Activated effector memory CD4-positive, alpha-beta T cell treated with Interleukin-2 at 50 U/mL for 16 hours (primary cell): ENCODE measurements around the gene RBM42.
"Not testable (repeated sequence)": the region's sequence is repeated elsewhere in the genome, so short reads cannot be mapped to it uniquely, and the experiment has no call there.

Source experiments
- DNase-seq: peaks from one replicate; pipeline ENCODE4 v3.0.0-alpha.2; 2020

Gene RBM42, protein sequence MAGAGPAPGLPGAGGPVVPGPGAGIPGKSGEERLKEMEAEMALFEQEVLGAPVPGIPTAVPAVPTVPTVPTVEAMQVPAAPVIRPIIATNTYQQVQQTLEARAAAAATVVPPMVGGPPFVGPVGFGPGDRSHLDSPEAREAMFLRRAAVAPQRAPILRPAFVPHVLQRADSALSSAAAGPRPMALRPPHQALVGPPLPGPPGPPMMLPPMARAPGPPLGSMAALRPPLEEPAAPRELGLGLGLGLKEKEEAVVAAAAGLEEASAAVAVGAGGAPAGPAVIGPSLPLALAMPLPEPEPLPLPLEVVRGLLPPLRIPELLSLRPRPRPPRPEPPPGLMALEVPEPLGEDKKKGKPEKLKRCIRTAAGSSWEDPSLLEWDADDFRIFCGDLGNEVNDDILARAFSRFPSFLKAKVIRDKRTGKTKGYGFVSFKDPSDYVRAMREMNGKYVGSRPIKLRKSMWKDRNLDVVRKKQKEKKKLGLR

GRCh38 chr19:35628565-35629331 is at the start of gene RBM42:
RBM42 (plus strand) TSS chr19:35629036; CDS start chr19:35629154, 118 bp downstream.
- peak; percentile 93 for DNase-seq

DNA sequence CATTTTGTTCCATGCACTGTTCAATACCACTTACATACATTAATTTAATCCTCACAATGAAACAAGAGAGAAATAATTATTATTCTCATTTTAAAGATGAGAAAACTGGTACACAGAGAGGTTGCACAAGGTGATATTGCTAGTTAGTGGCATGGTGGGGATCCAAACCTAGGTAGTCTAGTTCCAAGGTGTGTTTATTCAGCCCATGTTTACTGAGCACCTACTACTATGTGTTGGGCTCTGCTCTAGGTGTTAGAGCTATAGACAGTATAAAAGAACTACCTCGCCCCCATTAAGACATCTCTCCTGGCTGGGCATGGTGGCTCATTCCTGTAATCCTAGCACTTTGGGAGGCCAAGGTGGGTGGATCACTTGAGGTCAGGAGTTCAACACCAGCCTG is 46.1 kb upstream of the RBM42 start:
- DNase-seq = no peak

DNA sequence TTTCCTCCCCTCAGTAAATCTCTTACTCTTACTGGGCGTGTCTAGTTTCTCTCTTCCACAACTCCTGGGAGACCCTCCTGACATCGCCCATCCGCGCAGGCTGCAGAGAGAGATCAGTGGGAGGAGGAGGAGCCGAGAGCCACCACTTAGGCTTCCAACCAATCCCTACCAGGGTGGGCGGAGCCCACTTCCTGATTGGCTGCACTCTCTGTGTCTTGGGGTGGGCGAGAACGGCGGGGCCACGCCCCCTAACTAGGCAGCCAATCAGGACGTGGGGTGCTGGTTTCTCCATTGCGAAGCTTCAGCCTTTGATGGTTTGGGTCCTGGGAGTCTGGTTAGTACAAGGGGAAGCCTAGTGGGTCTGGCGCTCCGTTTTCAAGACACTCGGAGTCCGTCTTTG is 43.0 kb upstream of the RBM42 start, which contains the start of gene PMIS2:
TSS of gene PMIS2 (plus strand) at position 326 of the 400 bp plus-strand sequence. CDS start 87 bp downstream, outside the sequence.
- DNase-seq = no peak

DNA sequence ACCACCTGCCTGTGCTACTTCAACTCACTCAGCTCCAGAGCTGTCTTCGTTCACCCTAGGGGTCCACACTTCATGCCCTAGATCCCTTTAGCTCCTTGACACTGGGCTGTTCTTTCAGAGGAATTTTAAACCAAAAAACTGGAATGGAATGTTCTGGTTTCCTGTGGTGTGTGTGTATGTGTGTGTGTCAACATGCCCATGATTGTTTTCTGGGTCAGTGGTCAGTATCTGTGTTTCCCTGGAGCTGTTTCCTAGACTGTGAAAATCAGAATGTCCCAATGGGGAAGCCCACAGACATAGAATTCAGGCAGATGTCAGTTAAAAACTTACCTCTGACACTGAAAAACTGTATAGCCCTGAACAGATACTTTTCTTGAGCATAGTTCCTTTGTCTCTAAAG is 41.5 kb upstream of the RBM42 start:
- no peak for DNase-seq

- DNase-seq = no peak
Observed at GRCh38 chr19:35590875-35591274, 38.0 kb upstream of the RBM42 start.

DNA sequence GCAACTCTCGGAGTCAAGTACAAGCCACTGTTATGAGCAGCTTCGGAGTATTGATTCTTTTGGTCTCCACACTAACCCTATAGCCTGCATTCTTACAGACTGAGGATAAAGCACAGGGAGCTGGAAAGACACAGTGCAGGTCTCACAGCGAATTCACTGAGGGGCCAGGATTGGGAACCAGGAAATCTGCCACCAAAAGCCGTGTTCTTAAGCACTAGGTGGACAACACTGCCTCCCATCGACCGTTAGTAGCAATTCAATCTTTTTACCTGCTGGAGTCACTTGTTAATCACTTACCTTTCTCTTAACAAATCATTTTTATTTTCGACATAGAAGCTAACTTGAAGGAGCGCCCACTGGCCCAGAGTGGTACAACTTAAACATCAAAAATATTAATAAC is 36.6 kb upstream of the RBM42 start:
- DNase-seq = no peak

DNA sequence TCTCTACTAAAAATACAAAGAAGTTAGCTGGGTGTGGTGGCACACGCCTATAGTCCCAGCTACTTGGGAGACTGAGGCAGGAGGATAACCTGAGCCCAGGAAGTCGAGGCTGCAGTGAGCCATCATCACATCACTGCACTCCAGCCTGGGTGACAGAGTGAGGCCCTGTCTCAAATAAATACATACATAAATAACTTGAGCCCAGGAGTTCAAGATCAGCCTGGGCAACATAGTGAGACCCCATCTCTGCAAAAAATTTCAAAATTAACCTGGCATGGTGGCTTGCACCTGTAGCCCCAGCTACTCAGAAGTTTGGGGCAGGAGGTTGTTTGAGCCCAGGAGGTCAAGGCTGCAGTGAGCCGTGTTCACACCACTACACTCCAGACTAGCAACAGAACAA is 33.8 kb upstream of the RBM42 start:
- not testable (repeated sequence) for DNase-seq

DNA sequence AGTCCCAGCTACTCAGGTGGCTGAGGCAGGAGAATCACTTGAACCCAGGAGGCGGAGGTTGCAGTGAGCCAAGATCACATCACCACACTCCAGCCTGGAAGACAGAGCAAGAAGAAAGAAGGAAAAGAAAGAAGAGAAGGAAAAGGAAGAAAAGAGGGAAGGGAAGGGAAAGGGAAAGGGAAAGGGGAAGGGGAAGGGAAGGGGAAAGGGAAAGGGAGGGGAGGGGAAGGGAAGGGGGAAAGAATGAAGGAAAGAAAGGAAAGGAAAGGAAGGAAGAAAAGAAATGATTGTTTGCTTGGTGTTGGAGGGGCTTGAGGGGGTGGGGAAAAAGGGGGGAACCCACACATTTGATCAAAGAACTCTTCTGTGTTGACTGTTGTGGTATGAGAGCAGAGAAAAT is 32.9 kb upstream of the RBM42 start:
- DNase-seq = no peak

DNA sequence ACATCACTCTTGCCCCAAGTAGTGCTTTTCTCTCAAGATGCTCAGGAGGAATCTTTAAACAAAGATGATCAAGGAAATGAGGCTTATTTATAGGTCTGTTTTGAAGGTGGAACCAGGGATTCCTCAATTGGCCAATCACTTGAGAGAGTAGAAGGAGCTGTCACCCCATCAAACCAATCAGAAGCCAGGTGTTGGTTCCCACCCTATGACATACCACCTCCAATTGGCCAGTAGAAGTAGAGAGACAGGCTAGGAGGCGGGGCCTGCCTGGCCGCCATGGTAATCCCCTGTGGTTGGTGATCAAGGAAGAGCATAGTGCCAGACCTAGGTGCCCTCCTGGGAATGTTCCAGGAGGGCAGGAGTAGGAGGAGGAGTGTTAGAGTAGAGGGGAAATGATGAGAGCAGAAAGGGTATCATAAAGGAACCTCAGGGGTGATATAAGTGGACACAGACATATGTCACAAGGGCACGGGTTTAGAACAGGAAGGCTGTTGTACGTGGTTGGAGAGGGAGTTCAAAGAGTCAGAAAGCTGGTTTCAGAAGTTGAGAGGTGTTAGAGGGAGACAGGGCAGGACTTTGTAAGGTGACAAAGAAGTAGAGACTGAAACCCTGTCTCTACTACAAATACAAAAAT is 32.4 kb upstream of the RBM42 start:
- DNase-seq = no peak

DNA sequence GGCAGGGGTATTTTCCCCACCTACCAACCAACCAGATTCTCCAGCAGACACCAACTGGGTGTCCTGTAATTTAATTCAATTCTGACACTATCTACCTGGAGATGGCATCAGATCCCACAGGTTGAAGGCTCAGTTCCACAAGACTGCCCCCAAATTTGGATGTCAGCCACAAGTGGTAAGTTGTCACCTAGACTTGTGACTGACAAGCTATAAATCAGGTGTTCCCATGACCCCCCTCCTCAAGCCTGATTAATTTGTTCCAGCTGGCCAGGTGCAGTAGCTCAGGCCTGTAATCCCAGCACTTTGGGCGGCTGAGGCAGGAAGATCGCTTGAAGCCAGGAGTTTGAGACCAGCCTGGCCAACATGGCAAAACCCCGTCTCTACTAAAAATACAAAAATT is 26.9 kb upstream of the RBM42 start:
- no peak for DNase-seq

GRCh38 chr19:35604436-35604835 is 24.4 kb upstream of the RBM42 start:
- DNase-seq = not testable (repeated sequence)

DNA sequence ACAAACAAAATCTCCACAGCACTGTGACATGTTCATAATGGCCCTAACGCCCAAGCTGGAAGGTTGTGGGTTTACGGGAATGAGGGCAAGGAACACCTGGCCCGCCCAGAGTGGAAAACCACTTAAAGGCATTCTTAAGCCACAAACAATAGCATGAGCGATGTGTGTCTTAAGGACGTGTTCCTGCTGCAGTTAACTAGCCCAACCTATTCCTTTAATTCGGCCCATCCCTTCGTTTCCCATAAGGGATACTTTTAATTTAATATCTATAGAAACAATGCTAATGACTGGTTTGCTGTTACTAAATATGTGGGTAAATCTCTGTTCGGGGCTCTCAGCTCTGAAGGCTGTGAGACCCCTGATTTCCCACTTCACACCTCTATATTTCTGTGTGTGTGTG is 21.7 kb upstream of the RBM42 start:
- not testable (repeated sequence) for DNase-seq

- DNase-seq = no peak
Observed at GRCh38 chr19:35607661-35608060, 21.2 kb upstream of the RBM42 start.

DNA sequence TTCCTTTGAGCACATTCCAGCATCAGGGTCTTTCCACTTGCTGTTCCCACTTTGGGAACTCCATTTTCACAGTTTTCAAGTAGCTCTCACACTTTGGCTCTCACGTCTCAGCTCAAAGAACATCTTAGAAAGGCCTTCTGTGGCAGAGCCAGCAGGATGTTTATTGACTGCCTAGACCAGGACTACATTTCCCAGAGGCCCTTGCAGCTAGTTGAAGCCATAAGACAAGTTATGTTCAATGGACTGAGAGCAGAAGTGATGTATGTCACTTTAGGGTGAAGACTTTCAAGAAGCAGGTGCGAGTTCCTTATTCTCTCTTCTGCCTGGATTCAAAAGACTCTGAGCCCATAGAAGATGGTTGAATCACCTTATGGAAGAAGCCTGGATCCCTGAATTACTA is 20.6 kb upstream of the RBM42 start:
- no peak for DNase-seq

GRCh38 chr19:35609851-35610353 is 18.9 kb upstream of the RBM42 start:
- peak; percentile 37 for DNase-seq

DNA sequence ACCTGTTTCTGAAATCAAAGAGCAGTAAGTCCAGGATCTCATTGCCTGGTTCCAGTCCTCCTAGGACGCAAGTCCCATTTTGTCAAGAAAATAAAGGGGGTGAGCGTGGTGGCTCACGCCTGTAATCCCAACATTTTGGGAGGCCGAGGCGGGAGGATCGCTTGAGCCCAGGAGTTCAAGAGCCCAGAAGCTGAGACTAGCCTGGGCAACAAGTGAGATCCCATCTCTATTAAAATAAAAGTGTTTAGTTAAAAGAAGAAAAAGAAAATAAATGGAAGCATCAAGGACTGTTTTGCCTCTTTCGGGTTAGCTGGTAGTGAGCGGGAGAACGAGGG is 16.6 kb upstream of the RBM42 start:
- no peak for DNase-seq

DNA sequence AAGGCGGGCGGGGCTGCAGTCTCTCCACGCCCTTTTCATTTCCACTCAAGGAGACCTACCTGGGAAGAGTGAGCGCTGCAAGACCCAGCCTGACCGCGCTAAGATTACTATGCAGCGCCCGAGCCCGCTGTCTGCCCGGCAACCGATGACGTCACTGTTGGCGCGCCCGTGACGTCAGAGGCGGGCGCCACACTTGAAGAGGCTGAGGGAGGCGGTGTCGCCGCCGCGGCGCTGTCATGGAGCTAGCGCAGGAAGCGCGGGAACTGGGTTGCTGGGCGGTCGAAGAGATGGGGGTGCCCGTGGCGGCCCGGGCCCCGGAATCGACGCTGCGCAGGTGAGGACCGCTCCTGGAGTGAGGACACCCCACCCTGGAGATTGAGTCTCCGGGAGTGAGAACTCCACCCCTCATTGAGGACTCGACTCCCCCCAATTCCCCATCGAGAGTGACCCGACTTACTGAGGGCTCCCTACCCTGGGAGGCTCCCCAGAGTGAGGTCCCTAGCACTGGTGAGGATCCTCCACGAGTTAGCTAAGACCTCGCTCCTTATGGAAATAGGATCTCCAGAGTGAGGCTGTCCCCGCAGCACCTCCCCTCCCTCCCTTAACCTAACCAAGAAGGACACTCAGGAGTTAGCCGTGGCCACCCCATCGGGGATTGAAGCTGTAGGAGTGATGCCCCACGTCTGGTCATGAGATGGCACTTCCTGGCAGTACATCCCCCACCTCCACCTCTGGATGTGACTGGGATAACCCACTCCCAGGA is 16.1 kb upstream of the RBM42 start, which contains the start of gene HAUS5:
TSS of gene HAUS5 (plus strand) at position 177 of the 763 bp plus-strand sequence. CDS start at position 237, 60 bp downstream.
- peak; percentile 93 for DNase-seq

- no peak for DNase-seq
Observed at GRCh38 chr19:35613574-35613973, 15.3 kb upstream of the RBM42 start.

- DNase-seq = no peak
Observed at GRCh38 chr19:35615036-35615435, 13.8 kb upstream of the RBM42 start.

DNA sequence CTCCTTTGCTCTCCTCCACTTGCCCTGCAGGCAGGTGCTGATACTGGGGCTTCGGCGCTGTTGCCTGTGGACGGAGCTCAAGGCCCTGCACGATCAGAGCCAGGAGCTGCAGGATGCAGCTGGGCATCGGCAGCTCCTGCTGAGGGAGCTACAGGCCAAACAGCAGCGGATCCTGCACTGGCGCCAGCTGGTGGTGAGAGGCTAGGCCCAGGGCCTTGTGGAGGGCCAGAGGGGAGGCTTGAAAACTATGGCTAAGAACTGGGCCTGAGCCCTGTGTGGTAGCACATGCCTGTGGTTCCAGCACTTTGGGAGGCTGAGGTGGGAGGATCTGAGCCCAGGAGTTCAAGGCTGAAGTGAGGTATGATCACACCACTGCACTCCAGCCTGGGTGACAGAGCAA is 10.0 kb upstream of the RBM42 start:
- DNase-seq = no peak

- no peak for DNase-seq
Observed at GRCh38 chr19:35619290-35619923, 9.4 kb upstream of the RBM42 start.

DNA sequence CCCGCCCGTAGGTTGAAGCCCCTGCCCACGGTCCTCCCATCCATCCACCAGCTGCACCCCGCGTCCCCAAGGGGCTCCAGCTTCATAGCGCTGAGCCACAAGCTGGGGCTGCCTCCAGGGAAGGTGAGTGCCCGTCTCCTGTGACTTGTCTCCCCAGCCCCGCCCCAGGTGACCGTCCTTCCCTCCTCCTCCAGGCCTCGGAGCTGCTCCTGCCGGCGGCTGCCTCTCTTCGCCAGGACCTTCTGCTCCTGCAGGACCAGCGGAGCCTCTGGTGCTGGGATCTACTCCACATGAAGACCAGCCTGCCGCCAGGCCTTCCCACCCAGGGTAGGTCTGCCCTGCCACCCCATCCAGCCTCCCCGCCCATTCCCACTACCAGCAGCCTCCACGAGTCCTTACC is 8.8 kb upstream of the RBM42 start:
- DNase-seq = no peak
